AG09309 (cell line): ENCODE measurements around the gene TMEM125.

Experiments used
- DNase-seq: peaks from one replicate; pipeline ENCODE4 v3.0.0-alpha.2; 2010; ENCODE audit warnings: low read depth
- H3K4me3 ChIP-seq: 2 replicates; pipeline ENCODE4 v1.5.1; 2011; ENCODE audit warnings: mild to moderate bottlenecking, low read depth, low read length, moderate library complexity; ENCODE audit not compliant: control insufficient read depth
- TF ChIP-seq, protein P1 (sequence below): IDR thresholded peaks from 2 replicates; pipeline ENCODE4 v1.5.1; 2011; ENCODE audit warnings: mild to moderate bottlenecking, low read depth, low read length, inconsistent platforms; ENCODE audit not compliant: insufficient read depth, control insufficient read depth; ENCODE audit errors: missing control alignments

TMEM125 gene

DNA sequence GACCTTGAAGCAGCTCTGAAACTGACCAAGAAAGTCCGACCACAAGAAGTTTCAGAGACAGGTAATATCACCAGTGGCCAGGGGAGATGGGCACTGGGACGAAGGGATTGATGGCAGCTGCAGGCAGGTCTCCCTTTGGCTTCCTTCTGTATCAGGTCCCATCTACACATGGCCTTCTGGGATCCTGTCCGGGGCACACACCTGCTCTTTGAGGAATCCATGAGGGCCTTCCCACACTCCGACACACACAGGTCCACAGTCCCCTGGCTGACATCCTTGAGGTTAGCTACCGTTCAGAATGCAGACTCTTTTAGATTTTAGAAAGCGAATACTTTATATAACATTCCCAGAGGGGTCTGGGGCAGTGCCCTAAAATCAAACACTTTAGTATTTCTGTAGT, 26.5 kb upstream of the TMEM125 start:
- TF ChIP-seq, protein P1, sequence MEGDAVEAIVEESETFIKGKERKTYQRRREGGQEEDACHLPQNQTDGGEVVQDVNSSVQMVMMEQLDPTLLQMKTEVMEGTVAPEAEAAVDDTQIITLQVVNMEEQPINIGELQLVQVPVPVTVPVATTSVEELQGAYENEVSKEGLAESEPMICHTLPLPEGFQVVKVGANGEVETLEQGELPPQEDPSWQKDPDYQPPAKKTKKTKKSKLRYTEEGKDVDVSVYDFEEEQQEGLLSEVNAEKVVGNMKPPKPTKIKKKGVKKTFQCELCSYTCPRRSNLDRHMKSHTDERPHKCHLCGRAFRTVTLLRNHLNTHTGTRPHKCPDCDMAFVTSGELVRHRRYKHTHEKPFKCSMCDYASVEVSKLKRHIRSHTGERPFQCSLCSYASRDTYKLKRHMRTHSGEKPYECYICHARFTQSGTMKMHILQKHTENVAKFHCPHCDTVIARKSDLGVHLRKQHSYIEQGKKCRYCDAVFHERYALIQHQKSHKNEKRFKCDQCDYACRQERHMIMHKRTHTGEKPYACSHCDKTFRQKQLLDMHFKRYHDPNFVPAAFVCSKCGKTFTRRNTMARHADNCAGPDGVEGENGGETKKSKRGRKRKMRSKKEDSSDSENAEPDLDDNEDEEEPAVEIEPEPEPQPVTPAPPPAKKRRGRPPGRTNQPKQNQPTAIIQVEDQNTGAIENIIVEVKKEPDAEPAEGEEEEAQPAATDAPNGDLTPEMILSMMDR, result no peak
- H3K4me3 ChIP-seq, result no peak overlapping the region
- no peak for DNase-seq

DNA sequence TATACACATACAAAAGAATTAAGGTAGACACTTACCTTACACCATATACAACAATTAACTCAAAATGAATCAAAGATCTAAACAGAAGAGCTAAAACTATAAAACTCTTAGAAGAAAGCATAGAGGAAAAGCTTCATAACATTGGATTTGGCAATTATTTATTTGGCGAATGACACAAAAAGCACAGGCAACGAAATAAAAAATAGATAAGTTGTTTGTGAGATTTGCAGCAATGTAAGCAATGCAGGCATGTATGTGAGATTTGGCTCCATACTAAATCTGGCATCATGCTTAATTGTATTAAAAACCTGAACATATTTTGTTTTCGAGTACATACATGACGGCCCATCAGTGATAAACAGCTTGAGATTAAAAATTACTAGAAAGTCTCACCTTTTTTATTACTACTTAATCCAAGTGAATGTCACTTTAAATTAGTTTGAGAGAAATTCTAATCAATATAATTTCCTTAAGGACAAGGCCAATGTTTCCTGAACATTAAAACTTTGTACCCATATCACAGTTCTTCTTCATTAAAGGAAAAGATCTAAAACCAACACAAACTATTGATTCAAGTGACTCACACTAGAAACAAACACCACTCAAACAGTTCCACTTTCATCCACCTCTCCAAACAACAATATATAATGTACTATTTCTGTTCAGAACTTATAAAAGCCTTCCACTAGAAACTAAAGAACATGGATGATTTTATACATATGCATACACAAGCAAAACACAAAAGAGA, 23.1 kb upstream of the TMEM125 start:
- no peak overlapping the region for H3K4me3 ChIP-seq
- DNase-seq, result no peak
- TF ChIP-seq, protein P1, result no peak

DNA sequence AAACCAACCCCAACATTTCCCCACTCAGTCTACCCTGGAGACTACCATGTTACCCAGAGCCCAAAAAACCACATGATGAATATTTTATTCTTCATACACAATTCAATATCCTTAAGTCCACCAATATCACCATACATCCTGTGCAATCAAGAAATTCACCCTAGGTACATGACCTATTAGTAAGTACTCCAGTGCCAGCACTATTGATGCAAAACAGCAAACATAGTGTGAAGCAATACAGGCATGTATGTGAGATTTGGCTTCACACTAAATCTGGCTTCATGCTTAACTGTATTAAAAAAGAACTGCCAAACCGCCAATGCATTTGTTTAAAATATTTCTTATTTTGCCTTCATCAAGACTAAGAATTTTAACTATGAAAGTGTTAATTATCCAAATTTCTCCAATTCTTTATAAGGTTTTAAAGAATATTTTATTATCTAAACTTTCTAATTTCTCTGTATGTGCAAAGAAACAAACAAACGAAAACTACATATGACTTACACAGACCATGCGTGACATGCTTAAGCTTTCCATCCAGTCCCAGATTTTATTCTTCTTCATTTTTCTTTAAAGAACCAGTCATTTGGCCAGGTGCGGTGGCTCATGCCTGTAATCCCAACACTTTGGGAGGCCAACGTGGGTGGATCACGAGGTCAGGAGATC, 22.4 kb upstream of the TMEM125 start:
- no peak overlapping the region for H3K4me3 ChIP-seq
- no peak for DNase-seq
- TF ChIP-seq, protein P1, result no peak

DNA sequence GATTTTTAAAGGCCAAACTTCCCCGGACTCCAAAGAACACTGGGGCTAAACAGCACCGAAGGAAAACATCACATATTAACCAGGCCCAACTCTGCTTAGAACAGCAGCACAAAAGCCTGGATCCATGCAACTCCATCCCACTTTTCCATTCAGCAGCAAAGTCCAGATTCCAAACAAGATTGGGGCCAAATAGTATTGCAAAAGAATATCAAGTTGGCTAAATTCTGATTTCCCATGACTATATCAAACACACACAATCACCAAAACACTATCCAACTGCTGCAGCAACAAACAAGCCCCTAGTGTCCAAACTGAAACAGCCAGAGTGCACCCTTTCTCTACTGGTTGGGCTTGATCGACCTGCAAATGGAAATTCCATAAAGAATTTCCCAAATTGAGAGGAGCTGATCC, 19.4 kb upstream of the TMEM125 start:
- TF ChIP-seq, protein P1, result no peak
- no peak for DNase-seq

DNA sequence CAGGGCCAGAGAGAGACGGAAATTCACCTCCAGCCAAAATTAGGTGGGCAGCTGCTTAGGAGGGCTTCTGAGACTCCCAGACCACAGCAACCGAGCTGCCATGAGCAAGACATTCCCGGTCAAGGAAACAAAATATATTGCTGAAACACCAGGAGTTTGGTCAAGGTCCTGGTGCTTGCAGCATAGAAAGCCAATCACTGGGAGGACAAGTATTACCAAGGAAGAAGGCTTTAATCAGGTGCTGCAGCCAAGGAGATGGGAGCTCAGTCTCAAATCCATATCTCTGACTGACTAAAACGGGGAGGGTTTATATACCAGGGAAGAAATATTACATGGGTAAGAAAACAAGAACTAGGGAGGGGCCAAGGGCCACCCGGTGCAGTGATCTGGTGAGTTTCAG, 18.8 kb upstream of the TMEM125 start:
- H3K4me3 ChIP-seq, result no peak overlapping the region
- TF ChIP-seq, protein P1, result no peak
- no peak for DNase-seq

More for the DNA sequence above, 19.4 kb upstream of the TMEM125 start:
- no peak overlapping the region for H3K4me3 ChIP-seq

DNA sequence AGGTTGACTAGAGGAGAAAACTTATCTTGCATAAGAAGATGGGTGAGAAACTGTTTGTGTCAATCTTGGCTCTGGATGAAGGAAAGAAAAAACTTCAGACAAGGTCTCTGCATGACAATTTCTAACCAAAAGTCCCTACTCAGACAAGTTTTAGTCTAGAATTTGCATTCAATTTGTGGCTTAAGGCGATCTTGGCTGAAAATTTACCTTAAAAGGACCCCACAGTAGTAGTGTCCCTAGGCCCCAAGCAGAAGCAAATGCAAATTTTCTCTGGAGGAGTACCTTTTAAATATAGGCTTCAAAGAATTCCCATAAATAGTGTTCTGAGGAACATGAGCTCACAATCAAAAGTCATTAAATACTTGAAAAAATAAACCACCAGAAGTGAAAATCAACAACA, 17.6 kb upstream of the TMEM125 start:
- TF ChIP-seq, protein P1, result no peak
- H3K4me3 ChIP-seq, result no peak overlapping the region
- DNase-seq, result no peak
